Activated naive CD8-positive, alpha-beta T cell treated with anti-CD3 and anti-CD28 coated beads, Interleukin-2, amount 50 U/mL, for 24 hours (primary cell): ENCODE results near the gene TPCN2.

Experiments
- ATAC-seq: fragments of 150-1000 bp; cut with Tn5 transposase; one replicate; pipeline ENCODE4 v1.10.0; 2021
- DNase-seq: peaks from one replicate; pipeline ENCODE4 v3.0.0; 2021
- H3K27ac Mint-ChIP-seq: one replicate; pipeline ENCODE4 v1.8.0; 2021; ENCODE audit warnings: mild to moderate bottlenecking, mixed read lengths
- H3K27me3 Mint-ChIP-seq: one replicate; pipeline ENCODE4 v1.8.0; 2021; ENCODE audit warnings: mixed read lengths
- H3K36me3 Mint-ChIP-seq: one replicate; pipeline ENCODE4 v1.8.0; 2021; ENCODE audit warnings: low read depth, mixed read lengths
- H3K4me1 Mint-ChIP-seq: one replicate; pipeline ENCODE4 v1.8.0; 2021; ENCODE audit warnings: mixed read lengths
- H3K4me3 Mint-ChIP-seq: one replicate; pipeline ENCODE4 v1.8.0; 2021; ENCODE audit warnings: mild to moderate bottlenecking, moderate library complexity, mixed read lengths
- H3K9me3 Mint-ChIP-seq: one replicate; pipeline ENCODE4 v1.8.0; 2021; ENCODE audit warnings: mixed read lengths

Gene TPCN2

GRCh38 chr11:69167130-69167915 is 118.6 kb downstream of the TPCN2 start:
- Mint-ChIP-seq H3K9me3 (peaks cover 8% of the 10 kb centered on the region), H3K4me3 (peak overlapping the region; percentile 62), H3K36me3 (peaks cover 1% of the 10 kb centered on the region), H3K27ac (peak overlapping the region; percentile 88), H3K27me3 (peaks cover 16% of the 10 kb centered on the region), H3K4me1 (peaks cover 28% of the 10 kb centered on the region)
- DNase-seq: no peak
- no peak for ATAC-seq

GRCh38 chr11:69167916-69168691 is 119.4 kb downstream of the TPCN2 start:
- ATAC-seq (no peak), DNase-seq (no peak)
- Mint-ChIP-seq H3K36me3 (peaks cover 1% of the 10 kb centered on the region), H3K27ac (no peak overlapping the region), H3K4me3 (no peak overlapping the region), H3K9me3 (peaks cover 5% of the 10 kb centered on the region), H3K4me1 (peaks cover 29% of the 10 kb centered on the region), H3K27me3 (peaks cover 16% of the 10 kb centered on the region)

DNA sequence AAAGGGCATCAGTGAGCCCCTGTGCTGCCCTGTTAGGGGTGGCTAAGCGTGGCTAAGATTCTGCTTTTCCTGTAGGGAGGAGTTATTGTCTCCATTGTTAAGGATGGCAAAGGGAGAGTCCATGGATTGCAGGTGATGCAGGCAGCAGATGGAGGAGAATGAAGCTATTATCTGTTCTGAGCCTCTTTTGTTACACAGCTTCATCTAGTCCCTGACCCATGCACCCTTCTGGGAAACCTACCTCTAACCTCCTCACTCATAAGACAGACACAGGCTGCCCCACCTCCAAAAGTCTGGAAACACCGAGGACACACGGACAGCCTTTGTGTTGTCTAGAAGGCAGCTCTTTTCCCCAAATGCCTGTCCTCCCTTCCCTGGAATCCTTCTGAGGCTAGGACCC is 120.7 kb downstream of the TPCN2 start:
- peaks cover 1% of the 10 kb centered on the region for H3K36me3 Mint-ChIP-seq
- no peak overlapping the region for H3K27ac Mint-ChIP-seq
- no peak for ATAC-seq
- DNase-seq: no peak
- H3K27me3 Mint-ChIP-seq: peaks cover 13% of the 10 kb centered on the region
- H3K4me3 Mint-ChIP-seq: no peak overlapping the region
- peaks cover 4% of the 10 kb centered on the region for H3K9me3 Mint-ChIP-seq
- peaks cover 29% of the 10 kb centered on the region for H3K4me1 Mint-ChIP-seq

DNA sequence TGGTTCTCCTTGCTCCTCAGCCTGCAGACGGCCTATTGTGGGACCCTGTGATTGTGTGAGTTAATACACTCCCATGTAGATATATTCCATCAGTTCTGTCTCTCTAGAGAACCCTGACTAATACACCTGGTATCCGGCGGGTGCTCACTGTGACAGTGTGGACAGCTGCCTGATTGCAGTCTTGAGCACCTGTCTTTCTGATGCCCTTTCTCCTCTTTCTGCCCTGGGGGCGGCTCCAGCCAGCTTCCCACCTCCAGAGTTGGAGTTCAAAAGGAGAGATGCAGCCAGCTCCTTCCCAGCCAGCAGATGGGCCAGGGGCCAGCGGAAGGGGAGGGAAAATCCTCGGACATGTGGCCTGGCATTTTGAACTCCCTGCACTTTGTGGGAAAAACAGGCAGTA is 122.0 kb downstream of the TPCN2 start:
- Mint-ChIP-seq H3K36me3 (peaks cover 1% of the 10 kb centered on the region), H3K9me3 (peaks cover 7% of the 10 kb centered on the region), H3K27me3 (peaks cover 6% of the 10 kb centered on the region), H3K4me1 (peaks cover 27% of the 10 kb centered on the region), H3K27ac (no peak overlapping the region), H3K4me3 (no peak overlapping the region)
- ATAC-seq (no peak), DNase-seq (no peak)

DNA sequence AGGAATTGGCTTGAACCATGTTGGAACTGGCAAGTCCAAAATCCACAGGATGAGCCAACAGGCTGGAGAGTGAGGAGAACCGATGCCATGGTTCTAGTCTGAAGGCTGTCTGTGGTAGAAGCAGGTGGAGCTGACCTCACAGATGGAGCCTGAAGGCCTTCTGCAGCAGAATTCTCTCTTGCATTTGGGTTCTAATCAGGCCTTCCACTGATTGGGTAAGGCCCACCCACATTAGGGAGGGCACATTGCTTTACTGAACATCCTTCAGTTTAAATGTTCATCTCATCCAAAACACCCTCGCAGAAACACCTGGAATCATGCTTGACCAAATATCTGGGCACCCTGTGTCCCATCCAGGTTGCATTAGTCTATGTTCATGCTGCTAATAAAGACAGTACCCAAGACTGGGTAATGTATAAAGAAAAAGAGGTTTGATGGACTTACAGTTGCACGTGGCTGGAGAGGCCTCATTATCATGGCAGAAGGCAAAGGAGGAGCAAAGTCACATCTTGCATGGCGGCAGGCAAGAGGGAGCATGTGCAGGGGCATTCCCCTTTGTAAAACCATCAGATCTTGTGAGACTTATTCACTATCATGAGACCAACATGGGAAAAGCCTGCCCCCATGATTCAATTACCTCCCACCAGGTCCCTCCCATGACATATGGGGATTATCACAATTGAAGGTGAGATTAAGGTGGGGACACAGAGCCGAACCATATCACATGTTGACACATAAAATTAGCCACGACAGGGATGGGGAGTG is 122.9 kb downstream of the TPCN2 start:
- Mint-ChIP-seq H3K36me3 (peaks cover 1% of the 10 kb centered on the region), H3K27ac (no peak overlapping the region), H3K4me3 (no peak overlapping the region), H3K27me3 (peaks cover 6% of the 10 kb centered on the region), H3K4me1 (peaks cover 17% of the 10 kb centered on the region), H3K9me3 (peaks cover 7% of the 10 kb centered on the region)
- no peak for ATAC-seq
- DNase-seq: no peak

- ATAC-seq (no peak), DNase-seq (no peak)
- Mint-ChIP-seq H3K27ac (no peak overlapping the region), H3K4me1 (peaks cover 7% of the 10 kb centered on the region), H3K4me3 (no peak overlapping the region), H3K9me3 (peaks cover 7% of the 10 kb centered on the region), H3K36me3 (peaks cover 1% of the 10 kb centered on the region), H3K27me3 (peaks cover 3% of the 10 kb centered on the region)
Observed at GRCh38 chr11:69172674-69173073, 123.9 kb downstream of the TPCN2 start.

DNA sequence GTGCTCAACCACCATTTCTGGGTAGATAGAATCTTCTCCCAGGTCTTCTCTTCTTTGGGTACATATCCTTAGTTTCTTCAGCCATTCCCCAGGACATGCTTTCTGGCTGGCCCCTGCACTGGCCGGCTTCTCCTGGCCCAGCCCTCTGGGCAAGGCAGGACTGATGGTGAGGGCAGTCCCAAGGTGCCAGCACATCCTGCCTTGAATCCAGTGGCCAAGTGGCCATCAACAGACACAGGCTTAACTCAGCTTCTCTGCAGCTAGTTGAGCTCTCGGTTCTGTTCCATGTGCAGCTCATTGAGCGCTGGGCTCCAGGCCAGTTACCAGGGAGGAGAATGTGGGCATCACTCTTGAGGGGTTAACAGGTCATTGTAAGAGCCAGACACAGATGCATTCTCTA is 124.6 kb downstream of the TPCN2 start:
- Mint-ChIP-seq H3K9me3 (peaks cover 7% of the 10 kb centered on the region), H3K27me3 (no peaks in the 10 kb centered on the region), H3K4me3 (no peak overlapping the region), H3K27ac (no peak overlapping the region), H3K4me1 (peaks cover 4% of the 10 kb centered on the region), H3K36me3 (peaks cover 1% of the 10 kb centered on the region)
- ATAC-seq: no peak
- DNase-seq: no peak

- H3K9me3 Mint-ChIP-seq: peaks cover 7% of the 10 kb centered on the region
- peaks cover 1% of the 10 kb centered on the region for H3K36me3 Mint-ChIP-seq
- no peak for DNase-seq
- peaks cover 4% of the 10 kb centered on the region for H3K4me1 Mint-ChIP-seq
- no peaks in the 10 kb centered on the region for H3K27me3 Mint-ChIP-seq
- no peak overlapping the region for H3K27ac Mint-ChIP-seq
- no peak overlapping the region for H3K4me3 Mint-ChIP-seq
- no peak for ATAC-seq
Observed at GRCh38 chr11:69173925-69174581, 125.3 kb downstream of the TPCN2 start.

- Mint-ChIP-seq H3K27me3 (no peaks in the 10 kb centered on the region), H3K4me3 (no peak overlapping the region), H3K27ac (no peak overlapping the region), H3K4me1 (peaks cover 4% of the 10 kb centered on the region), H3K36me3 (peaks cover 1% of the 10 kb centered on the region), H3K9me3 (peaks cover 7% of the 10 kb centered on the region)
- DNase-seq (no peak), ATAC-seq (no peak)
Observed at GRCh38 chr11:69174841-69175240, 126.1 kb downstream of the TPCN2 start.

GRCh38 chr11:69178819-69179482 is 130.2 kb downstream of the TPCN2 start:
- H3K4me1 Mint-ChIP-seq: peaks cover 3% of the 10 kb centered on the region
- peaks cover 4% of the 10 kb centered on the region for H3K27me3 Mint-ChIP-seq
- DNase-seq (no peak), ATAC-seq (no peak)
- no peak overlapping the region for H3K4me3 Mint-ChIP-seq
- H3K9me3 Mint-ChIP-seq: peaks cover 7% of the 10 kb centered on the region
- no peaks in the 10 kb centered on the region for H3K36me3 Mint-ChIP-seq
- no peak overlapping the region for H3K27ac Mint-ChIP-seq

DNA sequence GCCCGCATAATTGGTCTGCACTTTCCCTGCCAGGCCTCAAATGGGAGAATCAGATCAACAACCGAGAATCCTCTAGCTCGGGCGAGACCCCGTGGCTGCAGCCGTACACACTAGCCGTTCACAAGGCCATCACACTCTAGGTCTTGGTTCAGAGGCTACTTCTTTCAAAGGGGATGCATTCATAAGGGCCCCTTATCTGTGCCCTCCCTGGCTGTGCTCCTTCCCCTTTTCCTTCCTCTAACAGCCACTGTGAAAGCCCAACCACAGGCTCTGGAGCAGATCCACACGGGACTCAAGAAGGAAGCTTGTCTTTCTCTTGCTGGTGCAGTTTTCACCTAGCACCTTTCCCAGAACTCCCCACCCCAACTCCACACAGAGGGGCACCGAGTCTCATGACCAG is 131.5 kb downstream of the TPCN2 start:
- H3K27ac Mint-ChIP-seq: no peak overlapping the region
- H3K4me1 Mint-ChIP-seq: peaks cover 3% of the 10 kb centered on the region
- DNase-seq (no peak), ATAC-seq (no peak)
- peaks cover 4% of the 10 kb centered on the region for H3K27me3 Mint-ChIP-seq
- H3K36me3 Mint-ChIP-seq: no peaks in the 10 kb centered on the region
- no peaks in the 10 kb centered on the region for H3K9me3 Mint-ChIP-seq
- no peak overlapping the region for H3K4me3 Mint-ChIP-seq

DNA sequence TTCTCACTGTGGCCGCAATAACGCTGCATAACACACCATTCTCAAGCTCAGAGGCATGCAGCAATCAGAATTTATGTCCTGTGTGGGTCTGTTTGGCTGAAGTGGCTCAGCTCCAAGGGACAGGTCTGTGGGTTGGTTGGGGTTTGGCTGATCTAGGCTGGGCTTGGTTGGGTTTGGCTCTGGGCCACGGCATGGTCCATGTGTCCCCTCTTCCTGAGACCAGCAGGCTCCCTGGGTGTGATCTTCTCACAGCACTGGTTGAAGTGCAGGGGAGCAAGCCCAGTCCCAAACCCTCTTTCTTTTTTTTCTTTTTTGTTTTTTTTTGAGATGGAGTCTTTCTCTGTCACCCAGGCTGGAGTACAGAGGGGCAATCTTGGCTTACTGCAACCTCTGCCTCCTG is 132.0 kb downstream of the TPCN2 start:
- Mint-ChIP-seq H3K4me1 (peaks cover 3% of the 10 kb centered on the region), H3K27ac (no peak overlapping the region), H3K27me3 (peaks cover 4% of the 10 kb centered on the region), H3K9me3 (no peaks in the 10 kb centered on the region), H3K36me3 (no peaks in the 10 kb centered on the region), H3K4me3 (no peak overlapping the region)
- no peak for ATAC-seq
- DNase-seq: no peak

GRCh38 chr11:69183613-69184012 is 134.9 kb downstream of the TPCN2 start:
- ATAC-seq (peak; percentile 39), DNase-seq (no peak)
- no peak overlapping the region for H3K4me3 Mint-ChIP-seq
- no peaks in the 10 kb centered on the region for H3K36me3 Mint-ChIP-seq
- H3K27ac Mint-ChIP-seq: no peak overlapping the region
- H3K4me1 Mint-ChIP-seq: peaks cover 3% of the 10 kb centered on the region
- H3K27me3 Mint-ChIP-seq: peaks cover 5% of the 10 kb centered on the region
- no peaks in the 10 kb centered on the region for H3K9me3 Mint-ChIP-seq
